ENCODE measurements around the gene SPDYC.

DNA sequence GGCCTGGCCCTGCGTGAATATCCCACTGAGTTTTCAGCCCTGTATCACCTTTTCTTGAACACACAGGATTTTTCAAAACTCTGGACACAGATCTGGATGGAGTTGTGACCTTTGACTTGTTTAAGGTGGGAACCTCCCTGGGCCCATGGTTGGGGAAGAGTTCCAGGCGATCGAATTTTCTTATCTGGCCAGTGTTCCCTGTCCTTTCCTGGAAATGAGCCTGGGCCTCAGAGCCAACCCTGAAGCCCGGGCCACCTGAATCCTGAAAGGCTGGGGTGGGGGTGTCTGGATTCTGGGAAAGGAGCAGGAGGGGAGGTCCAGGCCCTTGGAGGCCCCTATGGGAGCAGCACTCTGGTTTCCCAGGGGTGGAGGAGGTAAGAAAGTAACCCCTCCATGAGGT is 40.7 kb downstream of the SPDYC start:
- TF ChIP-seq JUN (IDR thresholded peaks at IDR 0.05; ENCODE audit: borderline replicate concordance, low read depth, low read length): no peak
- TF ChIP-seq JUN (CRISPR knock-in tag; IDR thresholded peaks at IDR 0.05; ENCODE audit: borderline replicate concordance): no peak
- no peak for TF ChIP-seq MAX (CRISPR knock-in tag; IDR thresholded peaks at IDR 0.05)
- no peak for TF ChIP-seq CBX5 (IDR thresholded peaks at IDR 0.05; ENCODE audit: borderline replicate concordance, low read depth)
